GM19043 (cell line): Measurements from ENCODE around the gene BNC2.

Source experiments
- ATAC-seq: cut with Tn5 transposase; IDR thresholded peaks from one replicate; pipeline ENCODE4 v1.9.1; 2021; ENCODE audit warnings: low read depth; ENCODE audit not compliant: unreplicated experiment

BNC2 gene

DNA sequence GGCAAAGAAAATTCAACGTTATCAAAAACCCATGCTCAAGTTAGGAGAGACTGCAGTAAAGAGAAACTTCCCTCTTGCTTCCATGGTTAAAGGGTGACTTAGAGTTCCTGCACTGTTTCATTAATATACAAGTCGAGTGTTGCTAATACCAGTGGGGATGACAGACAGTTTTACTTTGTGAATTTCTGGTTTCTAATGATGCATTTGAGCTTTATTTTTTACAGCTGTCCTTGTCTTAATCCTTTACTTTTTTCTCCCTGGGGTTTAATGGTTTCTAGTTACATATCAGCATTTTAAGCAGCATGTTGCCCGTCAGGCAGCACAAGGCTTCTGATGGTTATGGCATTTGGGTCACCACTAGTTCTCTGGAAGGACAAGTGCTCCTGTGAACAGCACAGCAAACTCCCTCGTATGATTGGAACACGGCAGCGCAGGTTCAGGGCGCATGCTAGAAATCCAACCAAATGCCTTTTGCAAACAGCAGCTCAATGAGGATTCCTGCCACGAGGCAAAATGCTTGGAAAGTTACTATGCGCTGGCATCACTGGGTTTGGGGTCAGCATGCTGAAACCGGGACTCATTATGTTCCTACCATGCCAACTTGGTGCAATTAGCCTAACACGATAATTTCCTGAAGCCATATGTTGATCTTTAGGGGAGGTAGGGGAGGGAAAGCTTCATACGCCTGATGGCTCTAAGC is 463.8 kb downstream of the BNC2 start:
- ATAC-seq = no peak

DNA sequence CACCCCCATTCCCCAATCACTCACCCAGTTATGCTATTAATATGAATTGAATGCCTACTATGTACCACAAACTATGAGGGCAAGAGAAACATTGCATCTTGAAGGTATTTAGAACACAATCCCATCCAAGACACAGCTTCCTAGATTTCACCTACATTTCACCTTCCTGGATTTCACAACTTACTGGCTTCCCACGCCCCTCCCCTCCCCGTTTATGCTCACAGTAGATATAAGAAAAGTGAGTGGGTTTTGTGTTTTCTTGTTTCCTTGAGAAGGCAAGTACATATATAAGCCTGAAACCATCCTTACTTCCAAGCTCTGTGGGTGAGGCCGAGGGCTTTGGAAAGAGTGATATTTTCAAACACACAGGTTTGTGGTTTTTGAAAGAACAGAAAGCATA is 465.0 kb downstream of the BNC2 start:
- ATAC-seq = no peak

DNA sequence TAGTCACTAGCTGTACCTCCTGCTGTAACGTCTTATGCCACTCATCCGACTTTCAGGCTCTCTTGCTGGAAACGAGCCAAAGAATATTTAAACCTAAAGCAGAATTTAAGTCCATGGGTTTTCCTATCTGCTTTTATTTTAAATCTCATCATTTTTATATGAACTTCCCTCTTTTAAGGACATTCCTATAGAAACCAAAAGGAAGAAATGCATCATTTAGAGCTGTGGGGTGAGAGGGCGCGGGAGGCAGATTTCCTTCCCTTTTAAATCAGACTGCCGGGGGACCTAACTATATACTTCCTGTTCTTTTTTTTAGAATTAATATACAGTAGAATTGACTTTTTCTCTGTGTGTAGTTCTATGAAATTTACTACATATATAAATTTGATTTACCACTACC is 468.8 kb downstream of the BNC2 start:
- ATAC-seq = no peak

DNA sequence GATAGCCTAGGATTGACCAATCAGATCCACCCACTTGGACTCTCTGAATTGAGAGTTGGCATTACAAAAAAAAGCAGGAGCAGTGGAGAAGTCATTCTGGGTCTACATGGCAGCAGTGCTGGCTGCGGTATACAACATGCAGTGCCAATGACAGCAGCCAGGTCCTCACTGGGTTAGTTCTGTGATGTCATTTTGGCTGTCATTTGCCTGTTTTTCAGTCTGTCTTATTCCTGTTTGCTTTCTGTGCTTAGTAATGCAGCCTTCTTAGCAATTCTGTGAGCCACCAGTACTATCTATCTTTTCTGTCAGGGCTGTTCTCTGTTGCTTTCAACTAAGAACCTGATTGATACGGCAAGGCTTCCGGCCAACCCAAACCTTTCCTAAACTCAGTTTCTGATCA is 471.8 kb downstream of the BNC2 start:
- ATAC-seq = no peak

DNA sequence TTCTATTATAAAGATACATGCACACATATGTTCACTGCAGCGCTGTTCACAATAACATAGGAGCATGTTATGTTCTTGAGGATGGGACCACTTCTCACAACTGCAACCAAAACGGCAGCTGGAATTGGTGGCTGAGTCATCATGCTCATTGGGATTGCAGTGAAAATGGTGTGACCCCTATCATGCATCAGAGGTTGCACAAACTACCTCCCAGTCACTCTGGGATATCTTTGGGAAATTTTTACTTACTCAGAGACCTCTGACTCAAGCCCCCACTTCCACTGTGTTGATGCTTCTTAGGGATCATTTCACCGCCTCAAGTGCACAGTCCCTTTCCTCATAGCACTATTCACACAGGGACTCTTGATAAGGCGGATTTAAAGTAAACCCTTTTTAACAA is 474.1 kb downstream of the BNC2 start:
- no peak for ATAC-seq

DNA sequence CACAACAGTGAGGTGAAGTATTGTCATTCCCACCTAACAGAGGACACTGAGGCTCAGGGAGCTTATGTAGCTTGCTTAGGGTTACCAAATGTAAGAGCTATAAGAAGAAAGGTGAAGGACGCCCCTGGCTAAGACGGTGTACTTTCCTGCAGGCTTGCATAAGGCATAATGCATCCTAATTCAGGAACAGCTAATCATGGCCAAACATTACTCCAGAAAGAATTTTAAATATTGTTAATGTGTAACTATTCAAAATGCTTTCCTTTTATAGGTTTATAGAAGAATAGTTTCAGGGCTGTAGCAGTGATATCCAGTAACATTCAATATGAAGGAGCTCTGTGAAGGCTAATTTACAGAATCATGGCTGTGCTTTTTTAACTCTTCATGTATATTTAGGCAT is 479.1 kb downstream of the BNC2 start:
- ATAC-seq = no peak

DNA sequence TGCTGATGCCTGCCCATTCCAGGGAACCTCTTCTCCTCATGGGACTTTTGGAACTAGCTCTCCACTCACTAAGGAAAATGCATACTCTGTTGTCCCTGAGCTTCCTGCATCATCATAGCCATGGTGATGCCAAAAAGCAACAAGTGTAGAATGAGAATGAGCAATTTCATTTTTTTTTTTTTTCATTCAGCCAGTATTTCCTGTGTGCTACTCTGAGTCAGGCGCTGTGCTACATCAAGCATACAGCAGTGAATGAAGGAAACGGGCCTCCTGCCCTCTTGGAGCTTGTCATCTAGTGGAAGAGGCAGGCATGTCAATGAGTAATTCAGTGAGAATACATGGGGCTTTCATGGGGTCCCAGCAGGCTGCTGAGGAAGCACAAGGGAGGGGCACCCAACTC is 483.1 kb downstream of the BNC2 start:
- no peak for ATAC-seq

DNA sequence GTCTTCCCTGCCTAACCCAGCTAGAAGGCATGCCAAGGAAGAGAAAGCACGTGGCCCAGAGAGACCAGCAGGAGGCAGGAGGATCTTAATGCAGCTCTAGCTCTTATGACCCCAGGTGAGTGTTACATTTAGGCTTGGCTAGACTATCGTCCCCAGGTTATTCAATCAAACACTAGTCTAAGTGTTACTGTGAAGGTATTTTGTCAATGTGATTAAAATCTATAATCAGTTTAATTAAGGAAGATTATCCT is 483.7 kb downstream of the BNC2 start:
- no peak for ATAC-seq

DNA sequence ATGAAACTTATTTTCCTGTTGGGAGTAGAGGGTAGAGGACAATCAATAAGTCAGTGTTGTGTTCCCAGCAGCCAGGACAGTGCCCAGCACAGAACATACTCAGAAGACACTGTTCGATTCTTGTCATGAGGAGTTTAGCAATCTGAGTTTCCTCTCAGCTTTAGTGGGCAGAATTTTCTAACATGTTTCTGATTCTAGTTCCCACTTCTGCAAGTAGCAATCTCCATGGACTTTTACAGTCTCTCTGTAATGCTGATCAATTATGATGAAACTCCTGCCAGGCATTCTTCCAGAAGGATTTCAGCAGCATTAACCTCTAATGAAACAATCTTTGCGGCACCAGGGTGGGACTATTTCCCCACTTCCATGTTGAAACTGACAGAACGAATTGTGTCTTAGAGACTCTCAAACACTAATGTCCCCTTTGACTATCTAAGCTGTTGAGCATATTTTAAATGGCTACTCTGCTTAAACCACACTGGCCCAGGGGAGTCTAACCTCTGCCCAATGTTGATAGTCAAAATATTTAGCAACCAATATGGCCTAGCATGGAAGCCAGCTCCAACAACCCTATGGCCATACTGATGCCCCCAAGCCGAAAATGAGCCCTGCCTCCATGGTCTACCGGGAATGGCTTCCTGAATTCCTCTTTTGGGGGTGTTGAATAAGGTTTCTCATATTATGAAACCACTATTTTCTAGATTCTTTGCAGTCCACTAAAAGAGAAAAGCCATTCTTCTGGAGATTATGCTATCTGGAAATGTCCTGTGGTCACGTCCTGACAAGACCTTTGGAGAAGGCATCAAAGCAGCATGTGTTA is 484.3 kb downstream of the BNC2 start:
- ATAC-seq = no peak

DNA sequence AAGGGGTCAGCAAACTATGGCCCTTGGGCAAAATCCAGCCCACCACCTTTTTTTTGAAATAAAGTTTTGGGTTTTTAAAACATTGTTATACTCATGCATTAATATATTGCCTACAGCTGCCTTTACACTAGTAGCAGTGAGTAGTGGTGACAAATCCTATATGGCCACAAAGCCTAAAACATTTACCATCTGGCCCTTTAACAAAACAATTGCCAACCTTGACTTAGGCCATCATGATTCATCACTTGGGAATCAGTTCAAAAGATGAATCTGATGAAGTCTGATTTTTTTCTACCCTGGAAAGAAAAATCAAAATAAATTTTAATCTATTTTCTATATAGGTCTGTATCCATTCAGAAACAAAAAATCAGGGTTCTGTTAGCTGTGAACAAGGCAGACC is 484.9 kb downstream of the BNC2 start:
- no peak for ATAC-seq

DNA sequence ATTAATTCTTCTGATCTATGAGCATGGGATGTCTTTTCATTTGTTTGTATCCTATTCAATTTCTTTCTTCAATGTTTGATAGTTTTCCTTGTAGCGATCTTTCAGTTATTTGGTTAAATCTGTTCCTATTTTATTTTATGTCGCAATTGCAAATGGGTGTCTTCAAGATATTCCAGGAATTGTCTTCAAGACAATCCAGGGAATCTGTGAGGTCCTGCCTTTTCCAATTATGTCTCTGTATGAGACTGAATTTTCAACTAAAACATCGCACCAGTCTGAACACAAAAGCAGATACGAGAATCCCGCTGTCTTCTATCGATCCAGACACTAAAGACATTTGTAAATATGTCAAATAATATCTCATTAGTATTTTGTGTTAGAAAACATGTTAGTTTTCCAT is 485.5 kb downstream of the BNC2 start:
- ATAC-seq = no peak

DNA sequence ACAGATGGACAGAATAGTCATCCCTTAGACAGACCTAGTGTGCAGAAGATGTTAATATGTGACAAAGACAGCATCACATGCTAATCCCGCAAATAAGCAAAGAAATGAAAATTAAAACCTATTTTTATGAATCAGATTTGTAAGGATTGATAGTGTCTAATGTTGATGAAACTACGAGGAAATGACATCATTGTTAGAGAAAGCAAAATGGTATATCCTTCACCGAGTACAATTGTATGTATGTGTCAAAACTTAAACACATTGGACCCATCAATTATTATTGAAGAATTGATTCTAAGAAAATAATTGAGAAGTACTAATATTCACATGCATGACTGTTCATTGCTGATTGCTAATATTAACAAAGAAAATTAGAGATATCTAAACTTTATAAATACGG is 493.2 kb downstream of the BNC2 start:
- no peak for ATAC-seq

DNA sequence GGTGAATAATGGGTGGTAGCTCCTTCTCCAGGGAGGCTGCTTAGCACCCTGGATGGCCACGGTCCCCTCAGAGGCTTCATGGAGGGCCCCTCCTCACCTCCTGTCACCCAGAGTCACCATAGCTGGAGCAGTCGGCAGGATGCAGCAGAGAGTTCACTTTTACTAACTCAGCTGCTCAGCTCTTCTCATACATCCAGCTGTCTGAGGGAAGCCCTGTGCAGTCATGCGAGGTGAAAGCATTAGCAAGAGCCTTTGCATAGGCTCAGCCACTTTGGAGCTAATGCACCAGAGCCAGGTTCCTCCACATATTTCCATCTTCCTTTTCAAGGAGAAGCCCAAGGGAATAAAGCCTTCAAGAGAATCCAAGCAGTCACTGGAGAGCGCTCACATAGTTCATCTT is 499.2 kb downstream of the BNC2 start:
- no peak for ATAC-seq

DNA sequence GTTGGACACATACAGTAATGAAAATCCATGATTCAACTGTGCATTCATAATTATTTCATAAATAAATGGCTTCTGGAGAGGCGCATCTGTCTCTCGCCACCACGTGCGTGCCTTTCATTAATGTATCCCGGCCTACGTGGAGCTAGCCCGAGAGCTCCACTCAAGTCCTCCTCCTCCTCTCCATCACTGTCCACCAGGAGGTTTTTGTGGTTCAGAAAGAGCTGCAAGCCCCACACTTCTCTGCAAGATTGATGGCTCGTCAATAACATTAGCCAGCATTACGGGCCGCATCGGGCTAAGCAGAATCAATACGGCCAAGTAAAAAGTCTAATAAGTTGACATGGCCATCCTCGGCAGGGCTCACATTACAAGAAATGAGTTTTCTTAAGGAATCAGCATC is 499.8 kb downstream of the BNC2 start:
- ATAC-seq = no peak

DNA sequence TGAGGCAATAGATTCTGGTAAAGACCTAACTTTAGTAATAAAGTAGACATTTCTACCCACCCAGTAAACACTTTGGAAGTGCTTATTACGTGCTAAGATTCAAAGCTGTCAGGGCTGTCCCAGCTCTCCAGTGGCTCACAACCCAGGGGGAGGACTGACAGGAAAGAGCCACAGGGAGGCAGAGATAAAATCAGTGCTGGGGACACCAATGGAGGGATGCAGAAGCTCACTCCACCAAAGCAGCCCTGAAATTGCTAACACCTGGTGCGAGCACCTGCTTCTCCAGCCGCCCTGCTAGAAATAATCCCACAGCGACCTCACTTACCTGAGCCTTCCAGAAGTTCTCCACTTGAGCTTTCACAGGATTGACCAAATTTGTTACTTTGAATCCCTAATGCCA is 501.0 kb downstream of the BNC2 start:
- no peak for ATAC-seq

DNA sequence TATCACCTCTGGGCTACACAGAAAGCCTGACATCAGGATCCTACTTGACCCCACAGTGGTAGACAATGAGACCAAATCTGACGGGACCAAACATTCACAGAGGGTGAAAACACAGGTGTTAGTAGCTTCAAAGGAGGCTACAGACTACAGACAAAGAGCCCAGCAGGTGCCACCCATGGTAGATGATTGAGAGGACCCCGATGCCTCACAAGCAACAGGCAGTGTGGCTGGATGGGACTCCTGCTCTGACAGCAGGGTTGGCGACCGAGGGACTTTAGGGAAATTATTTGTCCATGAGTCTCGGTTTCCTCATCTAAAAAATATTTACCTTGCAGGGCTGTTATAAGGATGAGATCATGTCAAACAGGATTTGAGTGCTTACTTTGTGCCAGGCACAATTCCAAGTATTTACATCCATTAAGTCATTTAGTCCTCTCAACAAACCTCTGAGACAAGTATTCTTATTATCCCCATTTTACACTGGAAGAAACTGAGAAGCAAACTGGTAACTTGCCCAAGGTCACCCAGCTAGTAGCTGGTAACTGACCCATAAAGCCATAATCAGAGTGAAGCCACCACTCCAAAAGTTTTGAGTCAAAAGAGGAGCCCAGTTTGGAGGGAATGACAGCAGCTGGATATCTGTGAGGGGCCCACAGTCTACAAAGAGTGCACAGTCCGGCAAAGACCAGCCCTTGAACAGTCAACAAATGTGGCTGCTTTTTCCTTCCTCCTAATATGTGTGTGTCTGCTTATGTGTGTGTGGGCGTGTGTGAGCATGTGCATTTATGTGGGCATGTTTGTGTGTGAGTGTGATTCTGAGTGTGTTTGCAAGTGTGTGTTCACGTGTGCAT is 502.0 kb downstream of the BNC2 start:
- ATAC-seq = no peak

DNA sequence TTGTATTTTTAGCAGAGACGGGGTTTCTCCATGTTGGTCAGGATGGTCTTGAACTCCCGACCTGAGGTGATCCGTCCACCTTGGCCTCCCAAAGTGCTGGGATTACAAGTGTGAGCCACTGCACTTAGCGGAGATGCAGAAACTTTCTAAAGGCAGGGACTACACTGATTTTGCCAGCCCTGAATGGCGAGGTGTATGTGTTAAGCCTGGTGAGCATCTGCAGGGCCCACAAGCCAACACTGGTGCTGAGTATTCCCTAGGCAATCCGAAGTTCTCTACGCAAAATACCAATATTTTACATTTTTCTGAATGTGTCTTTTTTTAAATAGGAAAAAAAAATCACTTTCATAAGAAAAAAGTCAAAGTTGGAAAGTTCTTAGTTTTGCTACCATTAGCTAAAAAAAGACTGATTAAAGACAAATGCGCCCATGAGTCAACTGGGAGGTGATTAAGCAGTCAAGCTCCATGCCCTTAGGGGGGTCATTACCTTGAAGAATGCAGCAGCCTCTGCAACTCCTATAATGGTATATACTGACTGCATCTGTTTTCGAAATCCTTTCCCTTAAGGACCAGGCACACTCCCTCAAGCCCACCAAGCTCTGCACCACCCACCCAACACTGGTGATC is 502.8 kb downstream of the BNC2 start:
- no peak for ATAC-seq

DNA sequence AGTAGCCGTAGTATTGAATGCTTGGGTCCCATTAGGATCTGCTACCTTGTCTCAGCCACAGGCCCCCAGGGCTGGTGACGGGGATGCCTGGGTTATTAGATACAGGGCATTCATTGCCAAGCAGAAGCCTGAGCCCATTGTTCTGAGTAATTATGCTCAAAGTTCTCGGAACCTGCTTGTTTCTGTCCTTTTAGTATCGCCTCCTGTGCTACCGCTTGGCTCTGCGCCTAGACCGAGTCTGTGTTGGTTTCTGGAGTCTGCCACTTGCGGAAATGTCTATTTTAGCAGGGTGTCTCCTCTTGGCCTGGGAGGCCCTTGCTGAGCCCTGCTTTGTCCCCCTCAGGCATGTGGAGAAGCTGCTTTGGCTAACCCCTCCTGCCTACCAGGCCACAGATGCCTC is 506.1 kb downstream of the BNC2 start:
- ATAC-seq = no peak

DNA sequence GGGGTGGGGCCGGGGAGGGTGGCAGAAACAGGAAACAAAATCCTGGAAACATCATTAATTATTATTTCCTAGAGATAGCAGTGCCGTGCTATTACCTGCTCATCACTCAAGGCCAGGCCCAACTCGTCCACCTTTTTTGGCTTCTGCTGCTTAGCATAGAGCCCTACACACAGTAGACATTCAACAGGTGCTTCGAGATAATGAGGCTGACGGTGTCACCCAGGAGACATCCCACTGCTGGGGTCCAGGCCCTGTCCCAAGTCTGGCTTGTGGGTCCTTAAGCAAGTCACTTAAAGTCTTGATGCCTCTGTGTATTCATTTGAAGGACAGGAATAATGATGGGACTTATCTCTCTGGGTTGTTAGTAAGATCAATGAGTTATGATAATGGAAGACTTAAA is 506.6 kb downstream of the BNC2 start:
- ATAC-seq = no peak

DNA sequence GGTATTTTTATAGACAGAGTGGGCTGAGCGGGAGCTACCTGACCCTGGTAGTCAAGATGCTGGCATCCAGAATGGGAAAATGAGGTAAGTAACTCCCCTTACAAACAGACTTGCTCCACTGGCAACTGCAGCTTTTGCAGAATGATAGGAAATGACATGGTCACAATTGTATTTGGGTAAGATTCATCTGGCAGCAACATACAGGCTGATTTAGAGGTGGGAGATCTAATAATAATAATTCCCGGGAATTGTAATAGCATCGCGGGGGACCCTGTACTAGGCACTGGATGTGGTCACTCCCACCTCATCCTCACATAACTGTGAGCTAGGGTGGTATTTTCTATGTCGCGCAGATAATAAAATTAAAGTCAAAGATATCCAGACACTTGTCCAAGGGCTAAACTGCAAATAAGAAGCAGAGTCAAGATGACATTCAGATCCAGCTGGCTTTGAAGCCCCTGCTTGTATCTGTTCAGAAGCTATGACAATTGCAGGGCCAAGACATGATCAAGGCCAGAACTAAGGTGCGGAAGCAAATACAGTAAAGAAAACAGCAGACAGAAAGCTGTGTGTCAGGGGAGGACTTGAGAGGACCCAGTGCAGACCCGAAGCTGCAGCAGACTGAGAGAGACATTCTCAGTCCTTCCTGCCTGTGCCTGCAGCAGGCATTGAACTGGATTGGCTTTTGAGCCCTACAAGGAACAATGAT is 507.2 kb downstream of the BNC2 start:
- ATAC-seq = no peak

DNA sequence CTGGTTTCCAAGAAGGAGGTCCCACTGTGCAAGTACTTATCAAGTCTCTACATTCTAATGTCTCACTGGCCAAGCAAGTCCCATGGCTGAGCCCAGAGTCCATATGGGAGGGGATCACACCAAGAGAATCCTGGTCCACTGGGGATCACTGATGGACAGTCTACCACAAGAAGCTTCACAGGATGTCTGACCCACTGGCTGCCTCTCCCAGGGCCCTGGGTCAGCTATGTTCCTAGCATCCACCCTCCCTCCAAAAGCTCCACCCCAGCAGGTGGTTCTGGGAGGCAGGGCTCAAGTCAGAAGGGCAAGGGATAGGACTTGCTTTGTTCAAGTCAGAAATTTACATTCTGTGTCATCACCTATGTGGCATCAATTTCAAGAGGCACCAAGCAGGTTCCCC is 508.5 kb downstream of the BNC2 start:
- no peak for ATAC-seq
